ENCODE data around the gene CEP83.

CEP83 gene

GRCh38 chr12:94277426-94278000 lies 182.2 kb downstream of the CEP83 start:
- TF ChIP-seq CTCF (IDR thresholded peaks at IDR 0.05; ENCODE audit: low read depth, low read length, missing control alignments), result no peak

GRCh38 chr12:94276725-94277124 lies 182.9 kb downstream of the CEP83 start:
- TF ChIP-seq CTCF (IDR thresholded peaks at IDR 0.05; ENCODE audit: low read depth, low read length, missing control alignments), result no peak
- no peak overlapping the region for H3K4me3 ChIP-seq (replicated peaks; ENCODE audit: low read depth, low read length)

More at GRCh38 chr12:94277426-94278000, 182.2 kb downstream of the CEP83 start:
- no peak overlapping the region for H3K4me3 ChIP-seq (replicated peaks; ENCODE audit: low read depth, low read length)
- no peak for DNase-seq (ENCODE audit: extremely low read depth, low read depth)

GRCh38 chr12:94273272-94273671 lies 186.4 kb downstream of the CEP83 start:
- H3K4me3 ChIP-seq (replicated peaks; ENCODE audit: low read depth, low read length), result no peak overlapping the region
- TF ChIP-seq CTCF (IDR thresholded peaks at IDR 0.05; ENCODE audit: low read depth, low read length, missing control alignments), result no peak
- DNase-seq (ENCODE audit: extremely low read depth, low read depth), result no peak

More at GRCh38 chr12:94276725-94277124, 182.9 kb downstream of the CEP83 start:
- DNase-seq (ENCODE audit: extremely low read depth, low read depth), result no peak

- no peak for DNase-seq (ENCODE audit: extremely low read depth, low read depth)
- H3K4me3 ChIP-seq (replicated peaks; ENCODE audit: low read depth, low read length), result no peak overlapping the region
- TF ChIP-seq CTCF (IDR thresholded peaks at IDR 0.05; ENCODE audit: low read depth, low read length, missing control alignments), result no peak
These were observed 187.4 kb downstream of the CEP83 start for GRCh38 chr12:94272280-94272679.

- no peak for TF ChIP-seq CTCF (IDR thresholded peaks at IDR 0.05; ENCODE audit: low read depth, low read length, missing control alignments)
- no peak for DNase-seq (ENCODE audit: extremely low read depth, low read depth)
- no peak overlapping the region for H3K4me3 ChIP-seq (replicated peaks; ENCODE audit: low read depth, low read length)
These were observed 188.3 kb downstream of the CEP83 start for GRCh38 chr12:94271351-94271750.

- H3K4me3 ChIP-seq (replicated peaks; ENCODE audit: low read depth, low read length), result no peak overlapping the region
- DNase-seq (ENCODE audit: extremely low read depth, low read depth), result no peak
- TF ChIP-seq CTCF (IDR thresholded peaks at IDR 0.05; ENCODE audit: low read depth, low read length, missing control alignments), result no peak
These were observed 190.2 kb downstream of the CEP83 start for GRCh38 chr12:94269316-94269999.
